Lung (tissue), 16 donors: ENCODE measurements around the gene BCR. TPM values are rescaled to one million over a fixed set of nuclear protein-coding genes. Genes with fewer than 3 reads are reported as not detected.

Experiments
- ATAC-seq: fragments of 200-7000 bp; cut with Tn5 transposase; one replicate; pipeline ENCODE4 v1.9.1; 2020; ENCODE audit warnings: moderate number of reproducible peaks; ENCODE audit not compliant: insufficient read depth, low FRiP score
- DNase-seq, 3 donors: peaks; one replicate each; pipeline ENCODE4 v3.0.0-alpha.2; 2013 to 2017
- H3K27ac ChIP-seq, 2 donors: one replicate each; pipeline ENCODE4 v1.5.1; 2013; ENCODE audit warnings: mild to moderate bottlenecking in 2 of 2, moderate library complexity in 2 of 2, control low read depth in 1 of 2, inconsistent platforms in 1 of 2, low read depth in 1 of 2, low read length in 1 of 2
- H3K27me3 ChIP-seq, 3 donors: one replicate each; pipeline ENCODE4 v1.5.1; 2013; ENCODE audit warnings: low read length in 2 of 3; ENCODE audit not compliant: control insufficient read depth in 3 of 3, insufficient read depth in 3 of 3
- H3K36me3 ChIP-seq, 4 donors: one replicate each; pipeline ENCODE4 v1.5.1; 2013; ENCODE audit warnings: low read length in 4 of 4, mild to moderate bottlenecking in 1 of 4, moderate library complexity in 1 of 4; ENCODE audit not compliant: control insufficient read depth in 4 of 4, insufficient read depth in 4 of 4
- H3K4me1 ChIP-seq, 5 donors: one replicate each; pipeline ENCODE4 v1.5.1; 2013; ENCODE audit warnings: low read length in 5 of 5, mild to moderate bottlenecking in 2 of 5, moderate library complexity in 1 of 5; ENCODE audit not compliant: control insufficient read depth in 5 of 5, insufficient read depth in 5 of 5
- H3K4me3 ChIP-seq: one replicate; pipeline ENCODE4 v1.5.1; 2013; ENCODE audit warnings: mild to moderate bottlenecking, control low read depth, moderate library complexity
- H3K9ac ChIP-seq, 2 donors: one replicate each; pipeline ENCODE4 v1.5.1; 2013; ENCODE audit warnings: low read length in 2 of 2, control low read depth in 1 of 2; ENCODE audit not compliant: insufficient read depth in 1 of 2
- H3K9me3 ChIP-seq, 4 donors: one replicate each; pipeline ENCODE4 v1.5.1; 2013; ENCODE audit warnings: low read length in 3 of 4, mild to moderate bottlenecking in 1 of 4, moderate library complexity in 1 of 4; ENCODE audit not compliant: control insufficient read depth in 4 of 4, insufficient read depth in 3 of 4
- CTCF ChIP-seq: IDR thresholded peaks from 2 replicates; pipeline ENCODE4 v1.5.1; 2012; ENCODE audit warnings: mild to moderate bottlenecking; ENCODE audit errors: control extremely low read depth, extremely low read depth
- WGBS, 2 donors: extraction: QIAGEN DNeasy Blood & Tissue Kit; methylation state at CpG; one replicate each; pipeline ENCODE4 v1.1.7; 2013; 5-methylcytosine and 5-hydroxymethylcytosine counted together
- long read RNA-seq, 5 donors: transcript quantifications; one replicate each; lab custom pipeline, GENCODE V29; 2026
- polyA plus RNA-seq, 2 donors: library from polyadenylated mRNA; stranded (reverse); fragments of 200-250 nt; gene quantifications; one replicate each; pipeline ENCODE4 v1.2.1, GENCODE V29; 2013
- total RNA-seq, 2 donors: library from RNA; depleted of rRNA in 1 of 2; stranded (reverse); fragments of >200 nt in 1 of 2; gene quantifications; one replicate each; pipeline ENCODE4 v1.2.1, GENCODE V29; 2014 to 2021
- donor health status: control.
- donor health status: control.
- donor health status: Bipolar disorder and iron deficiency.
- donor health status: healthy.
- donor health status: DM: yes; HTN: yes; CAD: no.

The BCR gene
- total RNA-seq (10 to 100 TPM; 28.4 to 67.3 TPM), polyA plus RNA-seq (10 to 100 TPM; 21.8 to 35.2 TPM)
- long read RNA-seq, donor 1, full-length matches to known transcripts = 1 of 6 reads
- long read RNA-seq, donor 1, partial matches to known transcripts = 5 of 6 reads
- long read RNA-seq, donor 1, other reads (novel, unspliced or antisense) = 0 of 6 reads
- long read RNA-seq, donor 2 = 0 reads
- long read RNA-seq, donor 3, partial matches to known transcripts = 0 of 1 reads
- long read RNA-seq, donor 3, other reads (novel, unspliced or antisense) = 0 of 1 reads
- long read RNA-seq, donor 4 = 0 reads
- long read RNA-seq, donor 5, full-length matches to known transcripts = 4 of 4 reads
- long read RNA-seq, donor 5, partial matches to known transcripts = 0 of 4 reads
- long read RNA-seq, donor 5, other reads (novel, unspliced or antisense) = 0 of 4 reads

- Histone ChIP-seq H3K9ac (no peak within 1 kb of the TSS), H3K36me3 (no peaks in the 10 kb centered on the region), H3K9me3 (peaks cover 0 to 6% (median 2%) of the 10 kb centered on the region in 4 donors), H3K27me3 (no peaks in the 10 kb centered on the region), H3K27ac (peak within 1 kb of the TSS; percentile 58 to 85), H3K4me3 (peak within 1 kb of the TSS; percentile 70), H3K4me1 (peaks cover 3 to 40% (median 14%) of the 10 kb centered on the region in 5 donors)
- no peak for TF ChIP-seq CTCF
- peak; percentile 69 to 82 (median 75) for DNase-seq
- 0 to 1% methylated on average over 23 to 88 of the region's 88 CpGs for WGBS, 2 donors
- ATAC-seq = peak; percentile 77
Measured at GRCh38 chr22:23180301-23180892, at the start of gene BCR. TSS of gene BCR (plus strand) at chr22:23180509. CDS start at chr22:23180961, 452 bp downstream.

DNA sequence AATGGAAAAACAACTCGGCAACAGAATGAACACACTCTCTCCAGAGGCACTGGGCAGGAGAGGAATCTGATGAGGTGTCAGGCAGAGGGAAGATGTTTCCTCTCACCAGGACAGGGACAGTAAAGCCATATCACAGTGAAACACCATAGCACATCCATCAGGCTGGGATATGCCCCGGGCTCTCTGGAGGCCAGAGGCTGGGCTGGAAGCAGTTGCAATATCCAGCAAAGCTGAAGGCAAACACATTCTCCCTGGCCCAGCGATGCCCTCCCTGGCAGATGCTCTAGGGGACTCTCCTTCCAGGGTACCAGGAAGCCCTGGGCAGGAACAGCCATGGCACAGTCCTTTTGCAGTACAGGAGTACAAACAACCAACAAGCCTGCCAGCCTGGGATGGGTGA lies 49.6 kb upstream of the BCR start:
- Histone ChIP-seq H3K4me1 (peaks cover 0 to 6% (median 0%) of the 10 kb centered on the region in 5 donors), H3K36me3 (no peaks in the 10 kb centered on the region), H3K4me3 (no peak overlapping the region), H3K27ac (no peak overlapping the region), H3K27me3 (no peaks in the 10 kb centered on the region), H3K9ac (no peak overlapping the region), H3K9me3 (peaks cover 0 to 1% (median 0%) of the 10 kb centered on the region in 4 donors)
- no peak for TF ChIP-seq CTCF
- DNase-seq (peak in 1 of 3 donors; percentile 22), ATAC-seq (no peak)
- WGBS, 2 donors = 64 to 78% methylated on average over 3 of the region's 3 CpGs

DNA sequence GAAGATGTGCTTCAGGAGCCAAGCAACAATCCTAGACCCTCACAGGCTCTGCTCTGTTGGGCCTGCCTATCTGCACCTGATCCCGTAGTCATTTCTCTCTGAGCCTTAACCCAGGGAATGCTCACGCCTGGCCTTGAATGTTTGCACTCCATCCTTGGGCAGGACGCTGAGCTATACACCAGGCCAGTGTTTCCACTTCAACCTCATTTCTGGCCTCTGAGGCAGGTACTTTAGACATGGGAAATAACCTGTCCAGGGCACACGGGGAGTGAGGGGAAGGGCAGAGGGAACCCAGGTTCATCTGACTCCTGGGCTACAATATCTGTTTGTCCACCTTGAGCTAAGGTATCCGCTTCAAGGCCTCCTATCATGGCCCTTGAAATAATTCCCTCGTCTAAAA lies 48.4 kb upstream of the BCR start:
- TF ChIP-seq CTCF = no peak
- WGBS, 2 donors = 70 to 80% methylated on average over 6 of the region's 6 CpGs
- H3K4me1 ChIP-seq = peaks cover 0 to 6% (median 0%) of the 10 kb centered on the region in 5 donors
- H3K4me3 ChIP-seq = no peak overlapping the region
- no peaks in the 10 kb centered on the region for H3K27me3 ChIP-seq
- H3K36me3 ChIP-seq = no peaks in the 10 kb centered on the region
- no peak overlapping the region for H3K27ac ChIP-seq
- no peak for DNase-seq
- no peak for ATAC-seq
- no peak overlapping the region for H3K9ac ChIP-seq
- no peaks in the 10 kb centered on the region for H3K9me3 ChIP-seq
